NCI-H2196 treated with DMSO at 0.1 percent for 48 hours (cell line): Measurements from ENCODE around the gene LMAN1L.
"Not testable (repeated sequence)": the region's sequence is repeated elsewhere in the genome, so short reads cannot be mapped to it uniquely, and the experiment has no call there.

Source experiments
- DNase-seq: peaks from one replicate; lab custom pipeline; 2025; ENCODE audit not compliant: unreplicated experiment; lab: John Stamatoyannopoulos, UW

Gene LMAN1L

GRCh38 chr15:74782259-74783071 is 30.2 kb upstream of the LMAN1L start:
- no peak for DNase-seq

- DNase-seq: no peak
These were observed 29.4 kb upstream of the LMAN1L start for GRCh38 chr15:74783072-74783807.

- DNase-seq: no peak
These were observed 28.8 kb upstream of the LMAN1L start for GRCh38 chr15:74783808-74784175.

- DNase-seq: no peak
These were observed 28.0 kb upstream of the LMAN1L start for GRCh38 chr15:74784426-74785193.

- DNase-seq: no peak
These were observed 27.2 kb upstream of the LMAN1L start for GRCh38 chr15:74785194-74786032.

- not testable (repeated sequence) for DNase-seq
These were observed 26.6 kb upstream of the LMAN1L start for GRCh38 chr15:74786081-74786480.

GRCh38 chr15:74786551-74787165 is 26.0 kb upstream of the LMAN1L start:
- DNase-seq: no peak

- DNase-seq: no peak
These were observed 25.2 kb upstream of the LMAN1L start for GRCh38 chr15:74787251-74788041.

- no peak for DNase-seq
These were observed 24.5 kb upstream of the LMAN1L start for GRCh38 chr15:74788042-74788682.

GRCh38 chr15:74788683-74789151 is 23.9 kb upstream of the LMAN1L start:
- DNase-seq: no peak

GRCh38 chr15:74789171-74789631 is 23.4 kb upstream of the LMAN1L start:
- no peak for DNase-seq

- DNase-seq: no peak
These were observed 22.9 kb upstream of the LMAN1L start for GRCh38 chr15:74789741-74790079.

GRCh38 chr15:74790080-74790916 is 22.3 kb upstream of the LMAN1L start:
- DNase-seq: no peak

- no peak for DNase-seq
These were observed 21.6 kb upstream of the LMAN1L start for GRCh38 chr15:74791007-74791406.

GRCh38 chr15:74791667-74792066 is 21.0 kb upstream of the LMAN1L start:
- DNase-seq: no peak

- DNase-seq: no peak
These were observed 20.2 kb upstream of the LMAN1L start for GRCh38 chr15:74792227-74793016.
